Kidney (tissue), 14 donors: Measurements from ENCODE around the gene PRRG2. TPM values are rescaled to one million over a fixed set of nuclear protein-coding genes. Genes with fewer than 3 reads are reported as not detected.

Source experiments
- DNase-seq, 5 donors: peaks; one replicate each; pipeline ENCODE4 v3.0.0-alpha.2; 2013 to 2020
- FAIRE-seq: peaks from 2 replicates; lab custom pipeline; 2012; peaks lifted over from hg19 to GRCh38; lab: Jason Lieb, UNC
- H3K27ac ChIP-seq, 2 donors: one replicate each; pipeline ENCODE4 v1.7.0; 2013; ENCODE audit warnings: low read depth in 2 of 2, low read length in 2 of 2, inconsistent platforms in 1 of 2
- H3K27me3 ChIP-seq: one replicate; pipeline ENCODE4 v1.7.1; 2013; ENCODE audit warnings: low read length, inconsistent platforms; ENCODE audit not compliant: control insufficient read depth, insufficient read depth
- H3K36me3 ChIP-seq, 3 donors: one replicate each; pipeline versions ENCODE4 v1.7.0 to v1.7.1; 2013; ENCODE audit warnings: low read length in 3 of 3, control low read depth in 1 of 3, inconsistent platforms in 1 of 3; ENCODE audit not compliant: insufficient read depth in 3 of 3, control insufficient read depth in 2 of 3
- H3K4me1 ChIP-seq, 3 donors: one replicate each; pipeline versions ENCODE4 v1.7.0 to v1.7.1; 2013; ENCODE audit warnings: low read length in 3 of 3, inconsistent platforms in 1 of 3, low read depth in 1 of 3; ENCODE audit not compliant: control insufficient read depth in 2 of 3, insufficient read depth in 2 of 3
- H3K4me3 ChIP-seq, 3 donors: one replicate each; pipeline versions ENCODE4 v1.7.0 to v1.8.1; 2013; ENCODE audit warnings: low read length in 3 of 3, control low read depth in 1 of 3, inconsistent platforms in 1 of 3
- H3K9ac ChIP-seq, 3 donors: one replicate each; pipeline versions ENCODE4 v1.7.0 to v1.7.1; 2013; ENCODE audit warnings: low read length in 3 of 3, control low read depth in 1 of 3, inconsistent platforms in 1 of 3
- H3K9me3 ChIP-seq, 3 donors: one replicate each; pipeline versions ENCODE4 v1.7.0 to v1.7.1; 2013; ENCODE audit warnings: low read length in 3 of 3, control low read depth in 1 of 3, inconsistent platforms in 1 of 3; ENCODE audit not compliant: control insufficient read depth in 2 of 3, insufficient read depth in 1 of 3
- intact Hi-C: fragments of 100-400 bp; cut with DNase I; formaldehyde crosslinking; loops from one replicate; pipeline ENCODE4 v1.11.1; 2022
- polyA plus RNA-seq: library from polyadenylated mRNA; stranded (reverse); fragments of 350-450 nt; fragmentation: Illumina TruSeq; extraction: RNeasy Lipid Tissue Mini Kit (QIAGEN cat#74804); gene quantifications from one replicate; pipeline ENCODE4 v1.2.3, GENCODE V29; 2014; ENCODE audit warnings: low read depth, low replicate concordance; ENCODE audit not compliant: insufficient read depth
- total RNA-seq: library from RNA; stranded (reverse); fragmentation: NEBNext Ultra II Directional; extraction: Animal tissue kit (Norgen Biotek cat#: 25700); gene quantifications from one replicate; pipeline ENCODE4 v1.2.1, GENCODE V29; 2021
- TF ChIP-seq, protein P1 (sequence below): IDR thresholded peaks from 3 replicates; pipeline ENCODE4 v1.5.1; 2012; ENCODE audit warnings: mild to moderate bottlenecking, moderate library complexity, borderline replicate concordance; ENCODE audit not compliant: insufficient read depth; ENCODE audit errors: extremely low read depth
- donor health status: control.
- donor health status: control.
- donor health status: control.
- donor health status: control.
- donor health status: control.
- donor health status: DM: yes; HTN: yes; CAD: no.
- donor health status: Normal renal cell carcinoma (clear cell type).

Gene PRRG2
- total and polyA plus RNA-seq, 2 donors from 2014 or later, result 14.9 to 17.6 TPM

DNA sequence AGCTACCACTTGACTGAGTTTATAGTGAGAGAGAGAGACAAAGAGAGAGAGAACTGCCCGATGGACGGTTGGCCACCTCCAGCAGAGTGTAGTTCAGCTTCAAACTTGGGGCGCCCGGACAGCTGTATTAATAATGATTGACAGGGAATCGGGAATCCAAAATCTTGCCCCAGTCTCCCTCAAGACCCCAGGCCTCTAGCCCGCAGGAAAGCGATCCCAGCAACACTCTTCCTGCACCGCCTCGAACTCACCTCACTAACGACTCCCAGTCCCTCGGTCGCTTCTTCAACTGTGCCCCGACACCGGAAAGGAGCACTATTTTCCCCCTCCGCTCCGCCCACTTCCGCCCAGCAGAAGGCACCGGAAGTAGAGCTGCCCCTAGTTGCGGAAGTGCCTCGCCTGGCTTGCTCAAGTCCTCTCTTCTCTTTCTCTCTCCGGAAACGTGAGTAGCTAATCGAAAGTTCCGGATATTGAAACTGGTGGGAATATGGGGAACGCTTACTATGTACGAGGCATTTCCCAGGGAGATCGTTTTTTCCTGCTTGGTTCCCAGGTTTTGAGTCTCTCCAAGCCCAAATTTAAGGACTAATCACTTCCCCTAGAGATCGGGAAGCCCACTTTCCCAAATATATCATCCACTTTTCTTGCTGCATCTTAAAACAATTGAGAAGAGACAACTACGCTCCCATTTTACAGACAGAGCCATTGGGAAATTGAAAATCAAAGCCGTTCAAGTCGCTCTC lies 681 bp upstream of the PRRG2 start, which contains the start of gene NOSIP:
Gene NOSIP, minus strand, starts transcription at position 293 of the 743 bp plus-strand sequence. CDS start 19,865 bp downstream, outside the sequence.
- DNase-seq (peak; percentile 97 to 98 (median 98)), FAIRE-seq (peak; percentile 52)
- Histone ChIP-seq H3K9ac (peak within 1 kb of the TSS; percentile 54 to 98 (median 62)), H3K27ac (peak within 1 kb of the TSS; percentile 13 to 60), H3K27me3 (no peaks in the 10 kb centered on the region), H3K4me3 (peak within 1 kb of the TSS; percentile 74 to 97 (median 77)), H3K9me3 (no peaks in the 10 kb centered on the region), H3K4me1 (peaks cover 0 to 5% (median 4%) of the 10 kb centered on the region in 3 donors), H3K36me3 (peaks cover 0 to under 1% (median 0%) of the 10 kb centered on the region in 3 donors)
- TF ChIP-seq, protein P1, sequence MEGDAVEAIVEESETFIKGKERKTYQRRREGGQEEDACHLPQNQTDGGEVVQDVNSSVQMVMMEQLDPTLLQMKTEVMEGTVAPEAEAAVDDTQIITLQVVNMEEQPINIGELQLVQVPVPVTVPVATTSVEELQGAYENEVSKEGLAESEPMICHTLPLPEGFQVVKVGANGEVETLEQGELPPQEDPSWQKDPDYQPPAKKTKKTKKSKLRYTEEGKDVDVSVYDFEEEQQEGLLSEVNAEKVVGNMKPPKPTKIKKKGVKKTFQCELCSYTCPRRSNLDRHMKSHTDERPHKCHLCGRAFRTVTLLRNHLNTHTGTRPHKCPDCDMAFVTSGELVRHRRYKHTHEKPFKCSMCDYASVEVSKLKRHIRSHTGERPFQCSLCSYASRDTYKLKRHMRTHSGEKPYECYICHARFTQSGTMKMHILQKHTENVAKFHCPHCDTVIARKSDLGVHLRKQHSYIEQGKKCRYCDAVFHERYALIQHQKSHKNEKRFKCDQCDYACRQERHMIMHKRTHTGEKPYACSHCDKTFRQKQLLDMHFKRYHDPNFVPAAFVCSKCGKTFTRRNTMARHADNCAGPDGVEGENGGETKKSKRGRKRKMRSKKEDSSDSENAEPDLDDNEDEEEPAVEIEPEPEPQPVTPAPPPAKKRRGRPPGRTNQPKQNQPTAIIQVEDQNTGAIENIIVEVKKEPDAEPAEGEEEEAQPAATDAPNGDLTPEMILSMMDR, result peak; percentile 19
- intact Hi-C loops, result no loop called here

DNA sequence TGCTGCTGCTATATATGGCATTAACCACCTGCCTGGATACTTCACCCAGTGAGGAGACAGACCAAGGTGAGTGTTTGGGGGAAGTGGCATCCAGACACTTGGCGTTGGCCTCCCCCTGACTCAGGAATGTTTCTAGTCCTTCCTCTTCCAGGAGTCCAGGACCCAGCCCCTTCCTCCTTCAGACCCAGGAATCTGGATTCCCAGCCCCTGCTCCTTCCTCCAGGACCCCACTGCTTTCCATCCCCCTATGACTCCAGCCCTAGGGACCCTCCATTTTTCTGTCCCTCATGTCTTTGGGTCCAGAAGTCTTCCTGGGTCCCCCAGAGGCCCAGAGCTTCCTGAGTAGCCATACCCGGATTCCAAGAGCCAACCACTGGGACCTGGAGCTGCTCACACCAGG lies 2.1 kb downstream of the PRRG2 start:
- no peaks in the 10 kb centered on the region for H3K9me3 ChIP-seq
- FAIRE-seq (no peak), DNase-seq (no peak)
- TF ChIP-seq, protein P1, result no peak
- H3K9ac ChIP-seq, result no peak overlapping the region
- H3K4me1 ChIP-seq, result peaks cover 0 to 5% (median 4%) of the 10 kb centered on the region in 3 donors
- intact Hi-C loops, result no loop called here
- no peaks in the 10 kb centered on the region for H3K36me3 ChIP-seq
- no peak overlapping the region for H3K27ac ChIP-seq
- H3K27me3 ChIP-seq, result no peaks in the 10 kb centered on the region
- H3K4me3 ChIP-seq, result no peak overlapping the region

DNA sequence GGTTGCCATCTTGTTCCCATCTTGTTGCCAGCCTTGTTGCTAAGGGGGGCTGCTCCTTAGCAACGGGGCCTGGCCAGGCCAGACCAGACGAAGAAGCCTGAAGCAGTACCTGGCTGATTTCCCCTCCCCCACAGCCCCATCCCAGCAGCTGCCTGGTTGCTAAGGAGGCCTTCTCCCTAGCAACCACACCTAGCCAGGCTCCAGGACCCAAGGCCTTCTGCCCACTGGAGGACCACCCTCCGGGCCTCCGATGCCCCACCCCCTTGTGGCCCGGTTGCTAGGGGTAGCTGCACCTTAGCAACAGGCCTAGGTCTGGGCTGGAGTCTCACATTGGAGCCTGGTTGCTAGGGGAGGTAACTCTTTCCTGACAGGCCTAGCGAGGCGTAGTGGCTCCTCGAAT lies 3.9 kb downstream of the PRRG2 start:
- Histone ChIP-seq H3K36me3 (no peaks in the 10 kb centered on the region), H3K9ac (no peak overlapping the region), H3K4me3 (no peak overlapping the region), H3K27me3 (no peaks in the 10 kb centered on the region), H3K9me3 (no peaks in the 10 kb centered on the region), H3K4me1 (peaks cover 0 to 2% (median 0%) of the 10 kb centered on the region in 3 donors), H3K27ac (no peak overlapping the region)
- intact Hi-C loops, result no loop called here
- DNase-seq (peak in 4 of 5 donors; percentile 41 to 89 (median 70)), FAIRE-seq (no peak)
- TF ChIP-seq, protein P1, result no peak
